Measurements from ENCODE around the gene SPAG16.

The SPAG16 gene

GRCh38 chr2:213284105-213285090, at the start of gene SPAG16:
Gene SPAG16 (plus strand): TSS chr2:213284464.
- Mint-ChIP-seq H3K27me3 (no peaks in the 10 kb centered on the region), H3K27ac (peak within 1 kb of the TSS; percentile 97 to 98), H3K4me1 (peaks cover 38% of the 10 kb centered on the region), H3K4me3 (peak within 1 kb of the TSS; percentile 96 to 99), H3K9me3 (no peaks in the 10 kb centered on the region)
- DNase-seq (peak; percentile 96 to 99), ATAC-seq (peak; percentile 99)

- H3K9me3 Mint-ChIP-seq, result no peaks in the 10 kb centered on the region
- ATAC-seq (no peak), DNase-seq (no peak)
- H3K27ac Mint-ChIP-seq, result peak overlapping the region; percentile 10 to 12
- H3K27me3 Mint-ChIP-seq, result peaks cover 27% of the 10 kb centered on the region
- peaks cover 38% of the 10 kb centered on the region for H3K4me1 Mint-ChIP-seq
- H3K4me3 Mint-ChIP-seq, result no peak overlapping the region
Measured at GRCh38 chr2:213234641-213235040, 49.6 kb upstream of the SPAG16 start.

GRCh38 chr2:213235741-213236140, 48.5 kb upstream of the SPAG16 start:
- no peak for DNase-seq
- no peak overlapping the region for H3K4me3 Mint-ChIP-seq
- peaks cover 27% of the 10 kb centered on the region for H3K27me3 Mint-ChIP-seq
- no peak for ATAC-seq
- peaks cover 35% of the 10 kb centered on the region for H3K4me1 Mint-ChIP-seq
- H3K27ac Mint-ChIP-seq, result no peak overlapping the region
- H3K9me3 Mint-ChIP-seq, result no peaks in the 10 kb centered on the region

- H3K4me3 Mint-ChIP-seq, result peak overlapping the region; percentile 68 to 72
- peaks cover 27% of the 10 kb centered on the region for H3K27me3 Mint-ChIP-seq
- H3K4me1 Mint-ChIP-seq, result peaks cover 42% of the 10 kb centered on the region
- ATAC-seq (no peak), DNase-seq (no peak)
- no peak overlapping the region for H3K27ac Mint-ChIP-seq
- H3K9me3 Mint-ChIP-seq, result no peaks in the 10 kb centered on the region
Measured at GRCh38 chr2:213237251-213237650, 47.0 kb upstream of the SPAG16 start.

- H3K4me3 Mint-ChIP-seq, result peak overlapping the region; percentile 68 to 72
- H3K27me3 Mint-ChIP-seq, result peaks cover 27% of the 10 kb centered on the region
- H3K4me1 Mint-ChIP-seq, result peaks cover 39% of the 10 kb centered on the region
- DNase-seq, result no peak
- H3K9me3 Mint-ChIP-seq, result no peaks in the 10 kb centered on the region
- H3K27ac Mint-ChIP-seq, result no peak overlapping the region
- no peak for ATAC-seq
Measured at GRCh38 chr2:213237787-213238186, 46.5 kb upstream of the SPAG16 start.

- Mint-ChIP-seq H3K4me3 (peak overlapping the region; percentile 63 to 74), H3K4me1 (peaks cover 35% of the 10 kb centered on the region)
- ATAC-seq, result no peak
Measured at GRCh38 chr2:213238753-213239495, 45.3 kb upstream of the SPAG16 start.

GRCh38 chr2:213241817-213242216, 42.4 kb upstream of the SPAG16 start:
- Mint-ChIP-seq H3K9me3 (no peaks in the 10 kb centered on the region), H3K4me3 (peak overlapping the region in 1 of 2 donors; percentile 6), H3K27ac (peak overlapping the region in 1 of 2 donors; percentile 1), H3K27me3 (peaks cover 28% of the 10 kb centered on the region), H3K4me1 (peaks cover 24% of the 10 kb centered on the region)
- ATAC-seq (no peak), DNase-seq (no peak)

More at GRCh38 chr2:213238753-213239495, 45.3 kb upstream of the SPAG16 start:
- Mint-ChIP-seq H3K9me3 (no peaks in the 10 kb centered on the region), H3K27ac (peak overlapping the region; percentile 80 to 82), H3K27me3 (peaks cover 34% of the 10 kb centered on the region)
- DNase-seq, result no peak

GRCh38 chr2:213242653-213243052, 41.6 kb upstream of the SPAG16 start:
- no peak for ATAC-seq
- Mint-ChIP-seq H3K27me3 (peaks cover 21% of the 10 kb centered on the region), H3K4me1 (peaks cover 23% of the 10 kb centered on the region), H3K4me3 (no peak overlapping the region), H3K9me3 (no peaks in the 10 kb centered on the region), H3K27ac (no peak overlapping the region)
- DNase-seq, result no peak

GRCh38 chr2:213243189-213244044, 40.8 kb upstream of the SPAG16 start:
- DNase-seq (no peak), ATAC-seq (peak; percentile 45)
- Mint-ChIP-seq H3K9me3 (no peaks in the 10 kb centered on the region), H3K27me3 (peaks cover 15% of the 10 kb centered on the region), H3K4me1 (peaks cover 19% of the 10 kb centered on the region), H3K27ac (no peak overlapping the region), H3K4me3 (peak overlapping the region; percentile 55 to 77)

- ATAC-seq, result no peak
- Mint-ChIP-seq H3K4me3 (no peak overlapping the region), H3K27ac (no peak overlapping the region), H3K27me3 (peaks cover 7% of the 10 kb centered on the region), H3K9me3 (no peaks in the 10 kb centered on the region), H3K4me1 (peaks cover 12% of the 10 kb centered on the region)
- DNase-seq, result peak; percentile 34 to 41
Measured at GRCh38 chr2:213246497-213247281, 37.6 kb upstream of the SPAG16 start.

GRCh38 chr2:213247566-213247965, 36.7 kb upstream of the SPAG16 start:
- ATAC-seq (no peak), DNase-seq (no peak)
- H3K4me3 Mint-ChIP-seq, result no peak overlapping the region
- H3K27ac Mint-ChIP-seq, result no peak overlapping the region
- peaks cover 7% of the 10 kb centered on the region for H3K27me3 Mint-ChIP-seq
- H3K4me1 Mint-ChIP-seq, result peaks cover 7% of the 10 kb centered on the region
- no peaks in the 10 kb centered on the region for H3K9me3 Mint-ChIP-seq

- DNase-seq (no peak), ATAC-seq (no peak)
- H3K4me3 Mint-ChIP-seq, result no peak overlapping the region
- peaks cover under 1% of the 10 kb centered on the region for H3K4me1 Mint-ChIP-seq
- H3K27me3 Mint-ChIP-seq, result peaks cover under 1% of the 10 kb centered on the region
- H3K27ac Mint-ChIP-seq, result no peak overlapping the region
- no peaks in the 10 kb centered on the region for H3K9me3 Mint-ChIP-seq
Measured at GRCh38 chr2:213248637-213249036, 35.6 kb upstream of the SPAG16 start.

- ATAC-seq (no peak), DNase-seq (no peak)
- Mint-ChIP-seq H3K27me3 (no peaks in the 10 kb centered on the region), H3K27ac (no peak overlapping the region), H3K4me1 (no peaks in the 10 kb centered on the region), H3K9me3 (no peaks in the 10 kb centered on the region), H3K4me3 (no peak overlapping the region)
Measured at GRCh38 chr2:213249502-213249901, 34.8 kb upstream of the SPAG16 start.

GRCh38 chr2:213251618-213252017, 32.6 kb upstream of the SPAG16 start:
- H3K27ac Mint-ChIP-seq, result no peak overlapping the region
- ATAC-seq (peak; percentile 54), DNase-seq (no peak)
- no peaks in the 10 kb centered on the region for H3K27me3 Mint-ChIP-seq
- H3K4me1 Mint-ChIP-seq, result no peaks in the 10 kb centered on the region
- no peaks in the 10 kb centered on the region for H3K9me3 Mint-ChIP-seq
- H3K4me3 Mint-ChIP-seq, result no peak overlapping the region
